Heart right ventricle (tissue), 16 donors: ENCODE measurements around the gene IFT80. TPM values are rescaled to one million over a fixed set of nuclear protein-coding genes. Genes with fewer than 3 reads are reported as not detected.

ENCODE experiments used
- ATAC-seq, 8 donors: fragments of 200-7000 bp; cut with Tn5 transposase; one replicate each; pipeline ENCODE4 v1.9.1; 2020; ENCODE audit warnings: mild to moderate bottlenecking in 8 of 8, moderate library complexity in 8 of 8, moderate number of reproducible peaks in 1 of 8
- DNase-seq, 2 donors: peaks; one replicate each; pipeline ENCODE4 v3.0.0-alpha.2; 2020
- H3K27ac ChIP-seq, 10 donors: fragments of 200-600 bp; sonication (generic) in 2 of 10; one replicate each; pipeline versions ENCODE4 v1.5.0 to v1.8.0; 2020 to 2022; ENCODE audit warnings: mild to moderate bottlenecking in 3 of 10
- H3K27me3 ChIP-seq, 7 donors: fragments of 200-600 bp; one replicate each; pipeline ENCODE4 v1.8.0; 2021 to 2022; ENCODE audit warnings: mild to moderate bottlenecking in 2 of 7
- H3K36me3 ChIP-seq, 9 donors: fragments of 200-600 bp; sonication (generic) in 1 of 9; one replicate each; pipeline versions ENCODE4 v1.5.0 to v1.8.0; 2020 to 2022; ENCODE audit warnings: mild to moderate bottlenecking in 2 of 9
- H3K4me1 ChIP-seq, 9 donors: fragments of 200-600 bp; sonication (generic) in 1 of 9; one replicate each; pipeline versions ENCODE4 v1.5.0 to v1.8.0; 2020 to 2022; ENCODE audit warnings: mild to moderate bottlenecking in 4 of 9
- H3K4me3 ChIP-seq, 10 donors: fragments of 200-600 bp; sonication (generic) in 2 of 10; one replicate each; pipeline versions ENCODE4 v1.5.0 to v1.8.0; 2020 to 2022; ENCODE audit warnings: mild to moderate bottlenecking in 7 of 10, moderate library complexity in 2 of 10
- H3K9me3 ChIP-seq, 11 donors: fragments of 200-600 bp in 10 of 11; sonication (generic) in 2 of 11; one replicate each; pipeline versions ENCODE4 v1.5.0 to v1.8.0; 2013 to 2022; ENCODE audit warnings: mild to moderate bottlenecking in 2 of 11, control low read depth in 1 of 11, moderate library complexity in 1 of 11
- WGBS, 2 donors: extraction: QIAGEN DNeasy Blood & Tissue Kit; methylation state at CpG; one replicate each; pipeline ENCODE4 v1.1.7; 2013; ENCODE audit warnings: inconsistent platforms in 1 of 2; 5-methylcytosine and 5-hydroxymethylcytosine counted together
- intact Hi-C, 10 donors: fragments of 100-400 bp; cut with DNase I; formaldehyde crosslinking; loops; one replicate each; pipeline versions ENCODE4 v1.11.1 to v1.14.2; 2022
- polyA plus RNA-seq, 2 donors: library from polyadenylated mRNA; stranded (reverse); fragments of 200-250 nt; gene quantifications; one replicate each; pipeline ENCODE4 v1.2.3, GENCODE V29; 2013
- total RNA-seq, 10 donors: library from RNA; stranded (reverse); fragmentation: NEBNext Ultra II Directional in 3 of 10; extraction: Animal tissue kit (Norgen Biotek cat#: 25700) in 3 of 10; gene quantifications; one replicate each; pipeline versions ENCODE4 v1.2.1 to v1.2.4, GENCODE V29; 2021 to 2023
- TF ChIP-seq, protein P1 (sequence below), 9 donors: fragments of 200-600 bp; sonication (generic) in 2 of 9; IDR thresholded peaks; one replicate each; pipeline versions ENCODE4 v1.5.0 to v1.8.0; 2021 to 2022; ENCODE audit warnings: antibody characterized with exemption in 9 of 9, mild to moderate bottlenecking in 5 of 9, moderate library complexity in 1 of 9
- donor health status: Arrhythmogenic right ventricular cardiomyopathy.
- donor health status: ischemic (EF 13 %, LVEDD 7.1; RV severe dilation, severe dysfunction).
- donor health status: healthy with polysubstance abuse.
- donor health status: DM: no; HTN: yes; CAD: no.
- donor health status: DM: no; HTN: no; CAD: no.
- donor health status: ischemic (EF 25% LVEDD 6.9; RV normal size, moderate dysfunction).
- donor health status: ischemic (EF 25% LVEDD 5.7; RV mildly dilated, moderate dysfunction).
- donor health status: healthy.
- donor health status: DM: yes; HTN: yes; CAD: no.
- donor health status: Ischemic cardiomyopathy.
- donor health status: ischemic (EF 35%, LVEDD 5.7; RV mildly dilated, moderate dysfunction).
- donor health status: nonischemic (EF 11% LVEDD 7.7; RV severe dilation, severe dysfunction).
- donor health status: DM: yes; HTN: yes; CAD: no.
- donor health status: PGD.
- donor health status: ischemic (EF 29% LVEDD 5.4; RV normal size, mild dysfunction).
- donor health status: nonischemic (EF 23%, LVEDD 6.1; RV moderate dilation, normal function).

Gene IFT80
- total and polyA plus RNA-seq, 12 donors: 5.3 to 16.3 (median 14.2) TPM

DNA sequence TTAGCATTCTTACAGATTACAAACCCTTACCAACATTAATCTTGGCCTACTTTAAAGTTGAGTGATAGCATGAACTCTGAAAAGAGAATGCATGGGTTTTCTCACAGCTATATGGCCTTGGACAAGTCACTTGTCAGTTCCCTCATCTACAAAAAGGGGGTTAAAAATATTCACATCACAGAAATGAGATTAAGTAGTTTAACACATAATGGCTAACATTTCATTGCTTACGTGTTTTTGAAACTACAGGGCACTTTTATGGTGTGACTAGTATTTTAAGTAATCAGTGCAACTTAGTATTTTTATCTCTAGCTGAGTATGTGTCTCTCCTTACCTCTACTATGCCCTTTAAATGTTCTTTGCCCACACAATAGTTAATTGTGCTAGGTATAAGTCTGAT lies 36.7 kb upstream of the IFT80 start:
- H3K36me3 ChIP-seq: peaks cover 0 to 82% (median 28%) of the 10 kb centered on the region in 9 donors
- H3K4me3 ChIP-seq: no peak overlapping the region
- intact Hi-C loops: no loop called here
- TF ChIP-seq, protein P1, sequence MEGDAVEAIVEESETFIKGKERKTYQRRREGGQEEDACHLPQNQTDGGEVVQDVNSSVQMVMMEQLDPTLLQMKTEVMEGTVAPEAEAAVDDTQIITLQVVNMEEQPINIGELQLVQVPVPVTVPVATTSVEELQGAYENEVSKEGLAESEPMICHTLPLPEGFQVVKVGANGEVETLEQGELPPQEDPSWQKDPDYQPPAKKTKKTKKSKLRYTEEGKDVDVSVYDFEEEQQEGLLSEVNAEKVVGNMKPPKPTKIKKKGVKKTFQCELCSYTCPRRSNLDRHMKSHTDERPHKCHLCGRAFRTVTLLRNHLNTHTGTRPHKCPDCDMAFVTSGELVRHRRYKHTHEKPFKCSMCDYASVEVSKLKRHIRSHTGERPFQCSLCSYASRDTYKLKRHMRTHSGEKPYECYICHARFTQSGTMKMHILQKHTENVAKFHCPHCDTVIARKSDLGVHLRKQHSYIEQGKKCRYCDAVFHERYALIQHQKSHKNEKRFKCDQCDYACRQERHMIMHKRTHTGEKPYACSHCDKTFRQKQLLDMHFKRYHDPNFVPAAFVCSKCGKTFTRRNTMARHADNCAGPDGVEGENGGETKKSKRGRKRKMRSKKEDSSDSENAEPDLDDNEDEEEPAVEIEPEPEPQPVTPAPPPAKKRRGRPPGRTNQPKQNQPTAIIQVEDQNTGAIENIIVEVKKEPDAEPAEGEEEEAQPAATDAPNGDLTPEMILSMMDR (IDR thresholded peaks at IDR 0.05): no peak
- H3K9me3 ChIP-seq: no peaks in the 10 kb centered on the region
- H3K27me3 ChIP-seq: no peaks in the 10 kb centered on the region
- ATAC-seq: no peak
- WGBS, 2 donors: 96 to 98% methylated on average over 1 of the region's 1 CpG
- no peak for DNase-seq
- H3K27ac ChIP-seq: no peak overlapping the region
- H3K4me1 ChIP-seq: no peaks in the 10 kb centered on the region

DNA sequence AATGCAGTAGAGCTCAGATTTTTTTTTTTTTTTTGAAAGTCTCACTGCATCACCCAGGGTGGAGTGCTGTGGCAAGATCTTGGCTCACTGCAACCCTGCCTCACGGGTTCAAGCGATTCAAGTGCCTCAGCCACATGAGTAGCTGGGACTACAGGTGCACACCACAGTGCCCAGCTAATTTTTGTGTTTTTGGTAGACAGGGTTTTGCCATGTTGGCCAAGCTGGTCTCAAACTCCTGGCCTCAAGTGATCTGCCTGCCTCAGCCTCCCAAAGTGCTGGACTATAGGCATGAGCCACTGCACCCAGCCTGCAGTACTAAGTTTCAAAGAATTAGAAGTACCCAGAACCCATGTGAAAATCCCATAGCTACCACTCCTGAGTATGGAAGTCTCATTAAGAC lies 36.1 kb upstream of the IFT80 start:
- no peaks in the 10 kb centered on the region for H3K9me3 ChIP-seq
- no peak for ATAC-seq

DNA sequence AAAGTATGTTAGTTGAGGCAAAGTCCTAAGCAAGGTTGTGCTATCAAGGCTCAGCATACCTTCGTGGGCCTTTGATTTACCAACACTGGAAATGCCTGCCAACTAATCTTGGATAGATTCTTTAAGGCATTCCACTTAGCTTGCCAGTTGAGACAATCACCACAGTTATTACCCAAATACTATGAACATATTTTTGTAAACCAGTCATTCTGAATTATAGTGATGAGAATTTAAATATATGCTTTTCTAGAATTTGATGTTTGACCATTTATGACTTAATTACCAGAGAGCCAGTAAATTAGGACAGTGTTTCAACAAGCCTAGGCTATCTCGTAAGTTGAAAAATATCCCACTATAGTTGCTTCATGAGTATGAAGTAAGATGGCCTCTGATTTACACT lies 35.0 kb upstream of the IFT80 start:
- WGBS, 2 donors: 71 to 74% methylated on average over 2 of the region's 2 CpGs
- intact Hi-C loops: loop anchor here in 1 of 10 donors (5.0 kb wide), 1 partner anchor 808 kb away; no protein-coding TSS in a partner anchor
- DNase-seq: no peak
- TF ChIP-seq, protein P1 (IDR thresholded peaks at IDR 0.05): no peak
- no peak for ATAC-seq
- Histone ChIP-seq H3K9me3 (no peaks in the 10 kb centered on the region), H3K27ac (no peak overlapping the region), H3K4me3 (no peak overlapping the region), H3K27me3 (no peaks in the 10 kb centered on the region), H3K4me1 (no peaks in the 10 kb centered on the region), H3K36me3 (peaks cover 0 to 93% (median 28%) of the 10 kb centered on the region in 9 donors)

More for the DNA sequence above, 36.1 kb upstream of the IFT80 start:
- DNase-seq: no peak
- Histone ChIP-seq H3K27ac (no peak overlapping the region), H3K27me3 (no peaks in the 10 kb centered on the region), H3K36me3 (peaks cover 0 to 89% (median 28%) of the 10 kb centered on the region in 9 donors), H3K4me3 (no peak overlapping the region), H3K4me1 (no peaks in the 10 kb centered on the region)
- intact Hi-C loops: no loop called here
- TF ChIP-seq, protein P1 (IDR thresholded peaks at IDR 0.05): no peak
- 89% methylated on average over 2 of the region's 2 CpGs for WGBS, 2 donors

DNA sequence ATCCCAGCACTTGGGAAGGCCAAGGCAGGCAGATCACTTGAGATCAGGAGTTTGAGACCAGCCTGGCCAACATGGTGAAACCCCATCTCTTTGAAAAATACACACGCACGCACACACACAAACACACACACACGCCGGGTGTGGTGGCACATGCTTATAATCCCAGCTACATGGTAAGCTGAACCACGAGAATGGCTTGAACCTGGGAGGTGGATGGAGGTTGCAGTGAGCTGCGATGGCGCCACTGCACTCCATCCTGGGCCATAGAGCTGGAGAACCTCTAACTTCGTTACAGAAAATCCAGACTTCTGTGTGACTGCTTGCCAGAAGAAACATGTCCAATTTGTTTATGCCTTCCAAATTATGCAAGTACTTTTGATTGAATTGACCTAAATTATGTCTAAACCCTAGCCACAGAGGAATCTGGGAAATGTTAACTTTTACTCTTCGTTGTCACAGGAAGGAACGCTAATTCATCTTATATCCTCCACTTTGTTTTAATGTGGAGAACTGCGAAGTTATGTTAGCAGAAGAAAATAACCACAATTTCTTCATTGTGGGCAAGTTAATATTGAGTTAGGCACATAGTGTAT lies 28.9 kb upstream of the IFT80 start:
- 97% methylated on average over 11 of the region's 11 CpGs for WGBS, 2 donors
- DNase-seq (no peak), ATAC-seq (no peak)
- intact Hi-C loops: no loop called here
- H3K27me3 ChIP-seq: no peaks in the 10 kb centered on the region
- no peak overlapping the region for H3K27ac ChIP-seq
- H3K9me3 ChIP-seq: no peaks in the 10 kb centered on the region
- TF ChIP-seq, protein P1 (IDR thresholded peaks at IDR 0.05): no peak
- no peak overlapping the region for H3K4me3 ChIP-seq
- H3K36me3 ChIP-seq: peaks cover 0 to 100% (median 52%) of the 10 kb centered on the region in 9 donors
- no peaks in the 10 kb centered on the region for H3K4me1 ChIP-seq
